GM12872 (cell line): ENCODE results near the gene TACC2.

ENCODE experiments used
- CTCF ChIP-seq: IDR thresholded peaks from 3 replicates; pipeline ENCODE4 v1.5.1; 2011; ENCODE audit warnings: low read depth, mild to moderate bottlenecking, low read length, moderate library complexity; ENCODE audit not compliant: insufficient read depth

Gene TACC2

GRCh38 chr10:122291739-122292138 is 302.8 kb downstream of the TACC2 start:
- no peak for TF ChIP-seq CTCF

GRCh38 chr10:122292376-122292775 is 303.4 kb downstream of the TACC2 start:
- no peak for TF ChIP-seq CTCF

GRCh38 chr10:122293156-122293960 is 304.4 kb downstream of the TACC2 start:
- no peak for TF ChIP-seq CTCF

- TF ChIP-seq CTCF, result no peak
Observed at GRCh38 chr10:122293961-122294380, 305.0 kb downstream of the TACC2 start.

GRCh38 chr10:122294511-122295450 is 305.8 kb downstream of the TACC2 start:
- TF ChIP-seq CTCF, result no peak

- no peak for TF ChIP-seq CTCF
Observed at GRCh38 chr10:122295451-122295809, 306.5 kb downstream of the TACC2 start.

GRCh38 chr10:122296363-122297120 is 307.6 kb downstream of the TACC2 start:
- no peak for TF ChIP-seq CTCF
